Neural cell (in vitro differentiated cells): Measurements from ENCODE around the gene SUGCT.

Source experiments
- EP300 ChIP-seq: fragments of 450-650 bp; conservative IDR thresholded peaks from 2 replicates; pipeline ENCODE4 v1.6.1; 2014; ENCODE audit warnings: antibody characterized with exemption, mild to moderate bottlenecking, moderate library complexity; ENCODE audit not compliant: poor library complexity, severe bottlenecking
- EZH2 ChIP-seq: fragments of 200-600, 300-800 bp; shearing (Covaris generic), sonication (generic); IDR thresholded peaks from 2 replicates; pipeline ENCODE4 v1.6.1; 2014; ENCODE audit warnings: antibody characterized with exemption, low read length, borderline replicate concordance, mild to moderate bottlenecking; ENCODE audit not compliant: insufficient read depth, poor library complexity, severe bottlenecking
- MXI1 ChIP-seq: fragments of 450-650 bp; conservative IDR thresholded peaks from 2 replicates; pipeline ENCODE4 v1.6.1; 2014; ENCODE audit warnings: antibody characterized with exemption, mild to moderate bottlenecking; ENCODE audit not compliant: poor library complexity, severe bottlenecking
- POLR2AphosphoS5 ChIP-seq: IDR thresholded peaks from 2 replicates; pipeline ENCODE4 v1.6.1; 2012
- RAD21 ChIP-seq: fragments of 450-650 bp; conservative IDR thresholded peaks from 2 replicates; pipeline ENCODE4 v1.6.1; 2014; ENCODE audit warnings: antibody characterized with exemption, mild to moderate bottlenecking, moderate library complexity
- SMC3 ChIP-seq: fragments of 450-650 bp; conservative IDR thresholded peaks from 2 replicates; pipeline ENCODE4 v1.6.1; 2014; ENCODE audit warnings: antibody characterized with exemption, mild to moderate bottlenecking, moderate library complexity; ENCODE audit not compliant: poor library complexity
- TAF1 ChIP-seq: IDR thresholded peaks from 2 replicates; pipeline ENCODE4 v1.6.1; 2012; ENCODE audit warnings: low read depth
- TF ChIP-seq, protein P1 (sequence below): fragments of 450-650 bp; IDR thresholded peaks from 2 replicates; pipeline ENCODE4 v1.5.1; 2014; ENCODE audit warnings: antibody characterized with exemption, mild to moderate bottlenecking, moderate library complexity; ENCODE audit not compliant: poor library complexity, severe bottlenecking

DNA sequence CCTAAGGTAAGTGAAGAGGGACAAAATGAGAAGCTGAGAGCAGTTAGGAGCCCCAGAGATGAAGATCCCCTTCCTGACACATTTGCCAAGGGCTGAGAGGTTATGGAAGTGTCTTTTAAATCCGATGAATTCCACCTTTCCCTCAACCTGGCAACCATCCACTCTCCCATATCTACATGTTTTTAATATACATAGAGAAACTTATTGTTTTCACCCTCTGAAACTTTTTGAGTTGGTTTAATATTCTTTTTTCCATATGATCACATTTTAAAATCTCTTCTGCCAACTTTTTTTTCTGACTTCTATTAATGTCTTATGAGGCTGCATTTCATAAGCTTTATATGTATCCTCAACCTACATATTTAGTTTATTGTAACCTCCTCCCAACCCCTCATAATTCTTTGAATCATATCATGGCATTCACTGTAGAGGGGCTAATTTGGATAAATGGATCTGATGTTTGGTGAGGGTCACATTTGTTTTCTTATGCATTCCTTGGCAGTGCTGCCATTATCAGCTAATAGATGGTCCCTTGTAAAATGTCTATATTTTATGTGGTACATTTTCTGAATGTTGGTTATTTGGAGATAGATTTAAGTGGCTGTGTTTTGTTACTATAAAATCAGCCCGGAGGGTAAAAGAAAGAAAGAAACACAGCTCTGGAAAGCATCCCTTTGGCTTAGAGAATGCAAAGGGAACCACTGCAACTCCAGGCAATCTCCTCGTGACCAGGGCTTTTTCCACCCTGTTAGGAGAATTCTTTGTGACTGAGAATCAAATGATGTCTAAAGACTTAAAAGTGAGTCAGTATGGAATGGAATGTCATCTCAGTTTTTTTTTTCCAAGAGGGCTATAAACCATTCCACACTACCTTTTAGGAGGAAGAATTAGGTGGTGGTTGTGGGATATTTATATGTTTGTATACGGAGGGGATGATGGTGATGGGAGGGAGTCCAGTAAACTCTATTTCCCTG lies 334.4 kb downstream of the SUGCT start:
- TF ChIP-seq, protein P1, sequence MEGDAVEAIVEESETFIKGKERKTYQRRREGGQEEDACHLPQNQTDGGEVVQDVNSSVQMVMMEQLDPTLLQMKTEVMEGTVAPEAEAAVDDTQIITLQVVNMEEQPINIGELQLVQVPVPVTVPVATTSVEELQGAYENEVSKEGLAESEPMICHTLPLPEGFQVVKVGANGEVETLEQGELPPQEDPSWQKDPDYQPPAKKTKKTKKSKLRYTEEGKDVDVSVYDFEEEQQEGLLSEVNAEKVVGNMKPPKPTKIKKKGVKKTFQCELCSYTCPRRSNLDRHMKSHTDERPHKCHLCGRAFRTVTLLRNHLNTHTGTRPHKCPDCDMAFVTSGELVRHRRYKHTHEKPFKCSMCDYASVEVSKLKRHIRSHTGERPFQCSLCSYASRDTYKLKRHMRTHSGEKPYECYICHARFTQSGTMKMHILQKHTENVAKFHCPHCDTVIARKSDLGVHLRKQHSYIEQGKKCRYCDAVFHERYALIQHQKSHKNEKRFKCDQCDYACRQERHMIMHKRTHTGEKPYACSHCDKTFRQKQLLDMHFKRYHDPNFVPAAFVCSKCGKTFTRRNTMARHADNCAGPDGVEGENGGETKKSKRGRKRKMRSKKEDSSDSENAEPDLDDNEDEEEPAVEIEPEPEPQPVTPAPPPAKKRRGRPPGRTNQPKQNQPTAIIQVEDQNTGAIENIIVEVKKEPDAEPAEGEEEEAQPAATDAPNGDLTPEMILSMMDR, result no peak
- TF ChIP-seq EP300 (no peak), EZH2 (no peak), SMC3 (no peak), MXI1 (no peak), RAD21 (no peak), POLR2AphosphoS5 (no peak), TAF1 (no peak)
